Measurements from ENCODE around the gene ZMIZ2.

- no peak for TF ChIP-seq CTCF (conservative IDR thresholded peaks at IDR 0.05 in 1 of 2, IDR thresholded peaks at IDR 0.05 in 1 of 2; ENCODE audit: low read depth in 1 of 2, low read length in 2 of 2)
- TF ChIP-seq EZH2 (IDR thresholded peaks at IDR 0.05; ENCODE audit: low read length, missing control alignments): no peak
Measured at GRCh38 chr7:44727158-44727936, 21.3 kb upstream of the ZMIZ2 start.
